Measurements from ENCODE around the gene OPN3.

- TF ChIP-seq CTCF (IDR thresholded peaks at IDR 0.05) (no peak), EZH2 (IDR thresholded peaks at IDR 0.05; ENCODE audit: borderline replicate concordance, insufficient read depth, low read depth, low read length, poor library complexity, severe bottlenecking) (no peak)
Measured at GRCh38 chr1:241622669-241623068, 17.5 kb downstream of the OPN3 start.

Measured in B cell (primary cell).